ENCODE data around the gene FBF1. TPM values are rescaled to one million over a fixed set of nuclear protein-coding genes. Genes with fewer than 3 reads are reported as not detected.

Gene FBF1
- total and polyA plus RNA-seq, 9 of the 15 experiments (the other 6 are each of a cell fraction or from before 2014, with no cell fraction given), result 0.46 to 14.9 (median 7.5) TPM

DNA sequence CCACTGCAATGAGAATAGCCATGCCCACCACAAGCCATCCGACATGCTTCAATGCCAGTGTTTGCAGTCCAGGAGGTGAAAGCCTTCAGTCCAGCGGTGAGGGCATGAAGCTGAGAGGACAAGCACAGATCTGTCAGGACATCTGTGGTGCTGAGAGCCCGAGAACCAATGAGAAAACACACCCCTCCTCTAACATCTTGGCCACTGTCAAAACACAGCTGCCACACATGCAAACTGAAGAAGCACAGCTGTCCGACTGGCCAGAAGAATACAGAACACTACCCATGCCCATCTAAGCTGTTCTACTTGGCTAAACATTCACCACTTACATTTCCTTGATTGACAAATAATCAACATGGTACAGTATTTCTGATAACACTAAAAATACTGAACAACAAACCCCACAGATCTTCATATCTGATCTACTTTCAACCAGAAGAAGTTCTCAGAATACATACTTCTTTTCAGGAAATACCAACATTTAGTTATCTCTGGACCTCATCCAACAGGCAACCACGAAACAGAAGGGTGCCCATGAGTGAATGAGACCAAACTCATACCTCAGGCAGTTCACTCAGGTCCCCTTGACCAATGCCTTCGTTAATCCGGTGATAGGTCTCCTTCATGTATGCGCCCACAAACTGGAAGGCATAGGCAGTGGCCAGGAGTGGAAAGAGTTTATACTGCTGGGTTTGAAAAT lies 10.2 kb upstream of the FBF1 start (continued):
- TF ChIP-seq BCLAF1 (IDR thresholded peaks at IDR 0.05; ENCODE audit: borderline replicate concordance in 1 of 2, control insufficient read depth in 1 of 2, low read depth in 2 of 2, low read length in 1 of 2) (no peak), ARID1B (IDR thresholded peaks at IDR 0.05) (peak; percentile 64; the same call in 1 of the 2 replicates), ZNF589 (CRISPR knock-in tag; IDR thresholded peaks at IDR 0.05; ENCODE audit: low read depth) (no peak), NFIC (IDR thresholded peaks at IDR 0.05) (peak; percentile 72; the same call in 1 of the 2 replicates), SPI1 (IDR thresholded peaks at IDR 0.05; ENCODE audit: borderline replicate concordance, low read depth, low read length) (no peak), SMARCA5 (IDR thresholded peaks at IDR 0.05) (no peak), MEIS2 (IDR thresholded peaks at IDR 0.05; ENCODE audit: partially characterized antibody) (peak; percentile 23)
- TF ChIP-seq, protein P1, sequence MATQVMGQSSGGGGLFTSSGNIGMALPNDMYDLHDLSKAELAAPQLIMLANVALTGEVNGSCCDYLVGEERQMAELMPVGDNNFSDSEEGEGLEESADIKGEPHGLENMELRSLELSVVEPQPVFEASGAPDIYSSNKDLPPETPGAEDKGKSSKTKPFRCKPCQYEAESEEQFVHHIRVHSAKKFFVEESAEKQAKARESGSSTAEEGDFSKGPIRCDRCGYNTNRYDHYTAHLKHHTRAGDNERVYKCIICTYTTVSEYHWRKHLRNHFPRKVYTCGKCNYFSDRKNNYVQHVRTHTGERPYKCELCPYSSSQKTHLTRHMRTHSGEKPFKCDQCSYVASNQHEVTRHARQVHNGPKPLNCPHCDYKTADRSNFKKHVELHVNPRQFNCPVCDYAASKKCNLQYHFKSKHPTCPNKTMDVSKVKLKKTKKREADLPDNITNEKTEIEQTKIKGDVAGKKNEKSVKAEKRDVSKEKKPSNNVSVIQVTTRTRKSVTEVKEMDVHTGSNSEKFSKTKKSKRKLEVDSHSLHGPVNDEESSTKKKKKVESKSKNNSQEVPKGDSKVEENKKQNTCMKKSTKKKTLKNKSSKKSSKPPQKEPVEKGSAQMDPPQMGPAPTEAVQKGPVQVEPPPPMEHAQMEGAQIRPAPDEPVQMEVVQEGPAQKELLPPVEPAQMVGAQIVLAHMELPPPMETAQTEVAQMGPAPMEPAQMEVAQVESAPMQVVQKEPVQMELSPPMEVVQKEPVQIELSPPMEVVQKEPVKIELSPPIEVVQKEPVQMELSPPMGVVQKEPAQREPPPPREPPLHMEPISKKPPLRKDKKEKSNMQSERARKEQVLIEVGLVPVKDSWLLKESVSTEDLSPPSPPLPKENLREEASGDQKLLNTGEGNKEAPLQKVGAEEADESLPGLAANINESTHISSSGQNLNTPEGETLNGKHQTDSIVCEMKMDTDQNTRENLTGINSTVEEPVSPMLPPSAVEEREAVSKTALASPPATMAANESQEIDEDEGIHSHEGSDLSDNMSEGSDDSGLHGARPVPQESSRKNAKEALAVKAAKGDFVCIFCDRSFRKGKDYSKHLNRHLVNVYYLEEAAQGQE (IDR thresholded peaks at IDR 0.05; ENCODE audit: borderline replicate concordance), result no peak
- TF ChIP-seq, protein P1 (CRISPR knock-in tag; IDR thresholded peaks at IDR 0.05; ENCODE audit: low read depth), result no peak
